ENCODE results near the gene TMEM267. TPM values are rescaled to one million over a fixed set of nuclear protein-coding genes. Genes with fewer than 3 reads are reported as not detected.
"Not testable (repeated sequence)": the region's sequence is repeated elsewhere in the genome, so short reads cannot be mapped to it uniquely, and the experiment has no call there.

TMEM267 gene
- total and polyA plus RNA-seq, 2 of the 8 experiments (the other 6 are each of a cell fraction or from before 2014, with no cell fraction given) = 4.8 to 6.2 TPM

- TF ChIP-seq RAD21 (IDR thresholded peaks at IDR 0.05 in 1 of 2, conservative IDR thresholded peaks at IDR 0.05 in 1 of 2; ENCODE audit: low read depth in 2 of 2, low read length in 2 of 2) = no peak
Observed at GRCh38 chr5:43467100-43467499, 16.6 kb downstream of the TMEM267 start (continued).

DNA sequence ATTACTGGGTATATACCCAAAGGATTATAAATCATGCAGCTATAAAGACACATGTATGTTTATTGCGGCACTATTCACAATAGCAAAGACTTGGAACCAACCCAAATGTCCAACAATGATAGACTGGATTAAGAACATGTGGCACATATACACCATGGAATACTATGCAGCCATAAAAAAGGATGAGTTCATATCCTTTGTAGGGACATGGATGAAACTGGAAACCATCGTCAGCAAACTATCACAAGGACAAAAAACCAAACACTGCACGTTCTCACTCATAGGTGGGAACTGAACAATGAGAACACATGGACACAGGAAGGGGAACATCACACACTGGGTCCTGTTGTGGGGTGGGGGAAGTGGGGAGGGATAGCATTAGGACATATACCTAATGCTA is 18.2 kb downstream of the TMEM267 start:
- H3K18ac ChIP-seq (ENCODE audit: extremely low read depth, low read length); H4K5ac ChIP-seq (ENCODE audit: insufficient read length, low read depth, low read length); H3K23ac ChIP-seq (ENCODE audit: insufficient read length); H2AFZ ChIP-seq (ENCODE audit: low read length); H2BK5ac ChIP-seq (ENCODE audit: low read depth, low read length); H3K9me3 ChIP-seq (ENCODE audit: insufficient read depth in 2 of 2, low read depth in 1 of 2, low read length in 1 of 2); H3K79me2 ChIP-seq (ENCODE audit: control insufficient read depth in 1 of 2, insufficient read depth in 2 of 2, low read length in 2 of 2); H3K27ac ChIP-seq (ENCODE audit: low read depth, low read length); CTCF ChIA-PET (ENCODE audit: partially characterized antibody); H2AK5ac ChIP-seq (ENCODE audit: low read depth, low read length); POLR2A ChIA-PET (ENCODE audit: partially characterized antibody); H3K4ac ChIP-seq (replicated peaks; ENCODE audit: insufficient read length, low read depth, low read length); H2BK20ac ChIP-seq (ENCODE audit: low read length); H4K8ac ChIP-seq (ENCODE audit: extremely low read depth, insufficient read depth, low read length); FAIRE-seq; H3K23me2 ChIP-seq (ENCODE audit: low read depth, low read length); H3K79me1 ChIP-seq (ENCODE audit: low read depth, low read length); H3K36me3 ChIP-seq (ENCODE audit: control insufficient read depth in 2 of 4, insufficient read depth in 4 of 4, low read length in 3 of 4); H3K9ac ChIP-seq (replicated peaks in 1 of 4; ENCODE audit: extremely low read depth in 1 of 4, low read depth in 3 of 4, low read length in 3 of 4); H3K27me3 ChIP-seq (replicated peaks in 1 of 4; ENCODE audit: control insufficient read depth in 3 of 4, extremely low read depth in 1 of 4, insufficient read depth in 3 of 4, low read length in 3 of 4); H3K4me2 ChIP-seq (ENCODE audit: insufficient read depth in 1 of 2, low read depth in 2 of 2, low read length in 2 of 2); H3K56ac ChIP-seq (replicated peaks; ENCODE audit: insufficient read length, low read depth, low read length); H3K4me3 ChIP-seq (ENCODE audit: extremely low read depth in 1 of 4, insufficient read depth in 2 of 4, low read depth in 3 of 4, low read length in 4 of 4); H2BK12ac ChIP-seq (ENCODE audit: low read depth, low read length); H3K4me1 ChIP-seq (replicated peaks in 1 of 4; ENCODE audit: control insufficient read depth in 3 of 4, insufficient read depth in 4 of 4, low read length in 3 of 4); DNase-seq (ENCODE audit: low read depth in 1 of 2, low spot score in 2 of 2); H2BK15ac ChIP-seq (ENCODE audit: low read length); H3K14ac ChIP-seq (ENCODE audit: insufficient read length); H4K20me1 ChIP-seq (replicated peaks in 1 of 2; ENCODE audit: control insufficient read depth in 1 of 2, insufficient read depth in 2 of 2, low read length in 2 of 2); H2BK120ac ChIP-seq (replicated peaks; ENCODE audit: low read depth, low read length); H4K91ac ChIP-seq (replicated peaks; ENCODE audit: insufficient read length, low read length): not testable (repeated sequence)
- WGBS, 2 experiments (ENCODE audit: extremely low coverage in 1 of 2, insufficient coverage in 1 of 2, insufficient read length in 1 of 2, insufficient replicate concordance in 2 of 2, low coverage in 1 of 2, low lambda C conversion rate in 2 of 2, missing lambda C conversion rate in 1 of 2) = 95% methylated on average over 3 of the region's 3 CpGs; no CpG with 5 or more reads in 1 of the 2 experiments

Measured in H1 (cell line).